Measurements from ENCODE around the gene RBMS2.

RBMS2 gene

DNA sequence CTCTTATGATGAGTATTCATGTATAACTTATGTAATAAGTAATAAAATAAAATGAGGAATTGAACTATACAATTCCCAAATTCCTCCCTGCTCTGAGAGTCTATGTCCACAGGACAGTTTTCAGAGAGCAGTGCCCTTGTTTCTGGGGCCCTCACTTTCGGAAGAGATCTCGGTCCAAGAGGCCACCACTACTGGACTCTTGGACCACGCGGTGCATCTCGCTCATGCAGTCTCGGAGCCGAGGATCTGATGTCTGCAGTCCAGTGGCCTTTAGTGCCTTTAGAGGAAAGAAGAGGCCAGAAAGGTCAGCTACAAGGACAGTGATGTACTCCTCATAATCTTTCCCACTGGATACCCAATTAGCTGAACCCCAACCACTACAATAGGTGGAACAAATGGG is 42.0 kb upstream of the RBMS2 start:
- no peak for DNase-seq (ENCODE audit: low read depth)
- TF ChIP-seq, protein P1, sequence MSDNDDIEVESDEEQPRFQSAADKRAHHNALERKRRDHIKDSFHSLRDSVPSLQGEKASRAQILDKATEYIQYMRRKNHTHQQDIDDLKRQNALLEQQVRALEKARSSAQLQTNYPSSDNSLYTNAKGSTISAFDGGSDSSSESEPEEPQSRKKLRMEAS (IDR thresholded peaks at IDR 0.05; ENCODE audit: low read depth, low read length): no peak
- TF ChIP-seq, protein P2, sequence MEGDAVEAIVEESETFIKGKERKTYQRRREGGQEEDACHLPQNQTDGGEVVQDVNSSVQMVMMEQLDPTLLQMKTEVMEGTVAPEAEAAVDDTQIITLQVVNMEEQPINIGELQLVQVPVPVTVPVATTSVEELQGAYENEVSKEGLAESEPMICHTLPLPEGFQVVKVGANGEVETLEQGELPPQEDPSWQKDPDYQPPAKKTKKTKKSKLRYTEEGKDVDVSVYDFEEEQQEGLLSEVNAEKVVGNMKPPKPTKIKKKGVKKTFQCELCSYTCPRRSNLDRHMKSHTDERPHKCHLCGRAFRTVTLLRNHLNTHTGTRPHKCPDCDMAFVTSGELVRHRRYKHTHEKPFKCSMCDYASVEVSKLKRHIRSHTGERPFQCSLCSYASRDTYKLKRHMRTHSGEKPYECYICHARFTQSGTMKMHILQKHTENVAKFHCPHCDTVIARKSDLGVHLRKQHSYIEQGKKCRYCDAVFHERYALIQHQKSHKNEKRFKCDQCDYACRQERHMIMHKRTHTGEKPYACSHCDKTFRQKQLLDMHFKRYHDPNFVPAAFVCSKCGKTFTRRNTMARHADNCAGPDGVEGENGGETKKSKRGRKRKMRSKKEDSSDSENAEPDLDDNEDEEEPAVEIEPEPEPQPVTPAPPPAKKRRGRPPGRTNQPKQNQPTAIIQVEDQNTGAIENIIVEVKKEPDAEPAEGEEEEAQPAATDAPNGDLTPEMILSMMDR (IDR thresholded peaks at IDR 0.05; ENCODE audit: low read depth, low read length): no peak
- TF ChIP-seq POLR2A (IDR thresholded peaks at IDR 0.05; ENCODE audit: extremely low read depth, insufficient read length): no peak
- TF ChIP-seq MYC (IDR thresholded peaks at IDR 0.05; ENCODE audit: low read depth, low read length): no peak
- H3K4me3 ChIP-seq (ENCODE audit: low read depth, low read length): no peak overlapping the region

DNA sequence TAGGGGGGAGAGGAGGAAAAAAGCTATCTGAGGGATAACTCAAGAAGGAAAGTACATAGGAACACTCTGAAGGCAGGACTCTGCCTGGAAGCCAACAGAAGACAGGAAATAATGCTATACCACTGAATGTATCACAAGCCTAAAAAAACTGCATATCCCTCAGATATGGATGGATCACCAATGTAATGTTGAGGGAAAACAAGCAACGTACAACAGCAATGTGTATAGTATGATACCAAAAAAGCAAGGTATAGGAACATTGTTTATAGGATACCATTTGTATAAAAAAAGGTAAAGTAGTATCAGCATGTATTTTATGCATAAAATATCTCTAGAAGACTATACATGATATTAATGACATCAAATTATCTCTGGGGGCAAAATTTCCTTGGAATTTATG is 37.1 kb upstream of the RBMS2 start:
- DNase-seq (ENCODE audit: low read depth): no peak
- no peak overlapping the region for H3K4me3 ChIP-seq (ENCODE audit: low read depth, low read length)
- TF ChIP-seq MYC (IDR thresholded peaks at IDR 0.05; ENCODE audit: low read depth, low read length) (no peak), POLR2A (IDR thresholded peaks at IDR 0.05; ENCODE audit: extremely low read depth, insufficient read length) (no peak)
- TF ChIP-seq, protein P1 (IDR thresholded peaks at IDR 0.05; ENCODE audit: low read depth, low read length): no peak
- TF ChIP-seq, protein P2 (IDR thresholded peaks at IDR 0.05; ENCODE audit: low read depth, low read length): no peak

DNA sequence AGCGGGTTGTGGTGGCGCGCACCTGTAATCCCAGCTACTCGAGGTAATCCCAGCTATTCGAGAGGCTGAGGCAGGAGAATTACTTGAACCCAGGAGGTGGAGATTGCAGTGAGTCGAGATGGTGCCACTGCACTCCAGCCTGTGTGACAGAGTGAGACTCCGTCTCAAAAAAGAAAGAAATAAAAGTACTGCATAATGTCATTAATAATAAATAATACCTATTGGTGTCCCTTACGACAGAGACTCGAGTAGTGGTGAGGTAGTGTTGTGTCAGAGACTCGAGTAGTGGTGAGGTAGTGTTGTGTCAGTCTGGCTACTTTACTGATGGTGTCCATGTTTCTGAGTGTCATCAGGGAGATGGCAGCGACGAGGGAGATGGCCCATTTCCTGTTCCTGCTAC is 34.9 kb upstream of the RBMS2 start:
- DNase-seq (ENCODE audit: low read depth): no peak
- no peak overlapping the region for H3K4me3 ChIP-seq (ENCODE audit: low read depth, low read length)
- TF ChIP-seq, protein P1 (IDR thresholded peaks at IDR 0.05; ENCODE audit: low read depth, low read length): no peak
- TF ChIP-seq, protein P2 (IDR thresholded peaks at IDR 0.05; ENCODE audit: low read depth, low read length): no peak
- TF ChIP-seq POLR2A (IDR thresholded peaks at IDR 0.05; ENCODE audit: extremely low read depth, insufficient read length) (no peak), MYC (IDR thresholded peaks at IDR 0.05; ENCODE audit: low read depth, low read length) (no peak)

DNA sequence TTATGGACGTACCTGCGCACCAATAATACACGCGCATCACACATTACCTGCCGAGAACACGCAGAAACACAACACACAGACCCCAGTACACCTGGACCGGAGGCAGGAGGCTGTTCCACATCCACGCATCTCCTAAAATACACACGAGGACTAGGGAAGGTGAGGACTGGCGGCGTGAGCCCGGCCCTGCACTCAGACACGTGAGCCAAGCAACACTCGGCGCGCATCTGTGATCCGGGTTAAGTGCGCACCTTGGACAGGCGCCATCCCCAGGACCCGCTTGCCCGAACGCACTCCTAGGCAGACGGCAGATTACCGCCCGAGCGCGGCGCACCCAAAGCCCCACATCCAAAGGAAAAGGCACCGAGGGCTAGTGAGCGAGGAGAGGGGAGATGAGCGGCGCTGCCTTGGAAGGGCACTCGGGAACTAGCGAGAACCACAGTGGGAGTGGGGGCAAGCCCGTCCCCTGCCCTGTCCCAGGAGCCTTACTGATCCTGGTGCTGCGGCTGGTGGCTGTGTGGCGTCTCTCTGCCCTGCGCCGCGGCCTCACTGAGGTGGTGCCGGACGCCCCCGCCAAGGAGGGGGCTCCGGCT is 34.1 kb upstream of the RBMS2 start:
- no peak for DNase-seq (ENCODE audit: low read depth)

DNA sequence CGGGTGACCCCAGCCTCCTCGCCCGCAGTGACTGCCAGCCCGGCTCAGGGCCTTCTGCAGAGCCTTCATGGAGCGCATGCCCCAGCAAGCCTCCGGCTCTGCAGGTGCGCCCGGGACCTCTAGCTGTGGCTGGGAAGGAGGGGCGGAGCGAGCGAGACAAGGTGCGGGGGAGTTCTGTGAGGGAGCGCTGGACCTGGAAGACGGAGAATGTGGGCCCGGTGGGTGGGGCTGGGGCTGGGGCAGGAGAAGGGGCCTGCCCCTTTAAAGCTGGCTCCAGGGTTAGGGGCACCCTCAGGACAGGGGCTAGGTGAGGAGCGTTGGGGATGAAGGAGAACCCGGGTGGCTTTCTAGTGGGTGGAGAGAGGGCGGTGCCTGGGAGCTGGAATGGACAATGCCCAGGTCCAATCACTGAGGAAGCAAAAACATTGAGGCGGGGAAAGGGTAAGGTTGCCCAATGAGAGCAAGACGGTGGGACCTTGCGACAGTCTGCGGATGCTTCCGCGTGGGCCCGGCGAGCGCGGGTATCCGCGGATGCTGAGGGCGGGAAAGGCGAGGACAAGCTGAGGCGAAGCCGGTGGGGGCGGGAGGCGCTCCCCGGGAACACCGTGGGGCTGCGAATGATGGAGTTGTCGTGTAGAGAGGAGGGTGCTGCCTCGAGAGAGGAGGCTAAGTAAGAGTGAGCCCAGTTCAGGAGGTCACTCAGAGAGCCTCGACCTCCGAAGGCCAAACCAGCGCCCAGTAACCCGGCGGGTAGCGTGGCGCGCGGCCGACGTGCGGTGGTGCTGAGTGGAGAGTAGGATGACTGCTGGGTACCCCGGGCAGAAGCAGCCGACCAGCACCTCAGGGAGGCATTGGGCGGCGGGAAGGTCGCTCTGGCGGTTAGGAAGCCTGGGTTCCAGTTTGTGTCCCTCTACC is 33.3 kb upstream of the RBMS2 start, which contains the start of gene GLS2:
Gene GLS2 (minus strand): TSS at position 121 of the 915 bp plus-strand sequence. CDS start 43 bp downstream, at position 78.
- H3K4me3 ChIP-seq (ENCODE audit: low read depth, low read length): no peak within 1 kb of the TSS
- no peak for DNase-seq (ENCODE audit: low read depth)

More for the DNA sequence above, 34.1 kb upstream of the RBMS2 start:
- no peak overlapping the region for H3K4me3 ChIP-seq (ENCODE audit: low read depth, low read length)
- TF ChIP-seq, protein P1 (IDR thresholded peaks at IDR 0.05; ENCODE audit: low read depth, low read length): no peak
- TF ChIP-seq POLR2A (IDR thresholded peaks at IDR 0.05; ENCODE audit: extremely low read depth, insufficient read length): no peak
- TF ChIP-seq, protein P2 (IDR thresholded peaks at IDR 0.05; ENCODE audit: low read depth, low read length): no peak

More for the DNA sequence above, 33.3 kb upstream of the RBMS2 start, which contains the start of gene GLS2:
- no peak for TF ChIP-seq POLR2A (IDR thresholded peaks at IDR 0.05; ENCODE audit: extremely low read depth, insufficient read length)
- TF ChIP-seq MYC (IDR thresholded peaks at IDR 0.05; ENCODE audit: low read depth, low read length): no peak
- TF ChIP-seq, protein P2 (IDR thresholded peaks at IDR 0.05; ENCODE audit: low read depth, low read length): no peak
- TF ChIP-seq, protein P1 (IDR thresholded peaks at IDR 0.05; ENCODE audit: low read depth, low read length): no peak
